DMS153 (cell line): ENCODE measurements around the gene CAPS.
"Not testable (repeated sequence)": the region's sequence is repeated elsewhere in the genome, so short reads cannot be mapped to it uniquely, and the experiment has no call there.

Source experiments
- DNase-seq: peaks from one replicate; lab custom pipeline; 2025; lab: John Stamatoyannopoulos, UW

CAPS gene

DNA sequence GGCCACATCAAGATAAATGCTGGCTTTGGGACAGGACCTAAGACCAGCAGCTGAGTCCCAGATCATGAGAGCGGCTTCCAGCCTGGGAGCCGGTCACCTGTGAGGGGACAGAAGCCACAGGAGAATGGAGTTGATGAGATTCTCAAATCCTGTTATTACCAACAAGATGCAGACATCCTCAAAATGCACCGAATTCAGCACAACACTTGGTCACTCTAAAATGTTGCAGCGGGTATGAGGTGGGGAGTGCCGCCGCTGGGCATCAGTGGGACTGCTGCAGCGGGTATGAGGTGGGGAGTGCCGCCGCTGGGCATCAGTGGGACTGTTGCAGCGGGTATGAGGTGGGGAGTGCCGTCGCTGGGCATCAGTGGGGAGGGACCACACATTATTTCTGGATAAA is 42.7 kb downstream of the CAPS start:
- DNase-seq: no peak

DNA sequence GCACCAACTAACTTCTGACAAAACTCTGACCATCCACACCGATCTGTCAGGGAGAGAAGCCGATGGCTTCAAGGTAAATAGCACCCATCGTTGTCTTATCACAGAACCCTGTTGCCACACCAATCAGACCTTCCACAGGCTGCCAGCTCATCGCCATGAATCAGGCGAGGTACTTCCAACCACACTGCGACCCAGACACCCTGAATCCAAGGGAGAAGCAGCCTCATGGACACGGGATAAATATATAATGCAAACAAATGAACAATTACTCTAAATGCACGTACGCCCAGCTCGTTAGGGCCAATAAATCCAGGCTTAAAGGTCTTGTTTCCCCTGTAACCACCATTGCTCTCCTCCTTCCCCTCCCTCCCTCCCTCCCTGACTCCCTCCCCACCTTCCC is 43.1 kb downstream of the CAPS start:
- peak; percentile 84 for DNase-seq

- DNase-seq: no peak
Observed at GRCh38 chr19:5958074-5958850, 44.2 kb downstream of the CAPS start.

- DNase-seq: no peak
Observed at GRCh38 chr19:5958851-5959122, 44.7 kb downstream of the CAPS start.

DNA sequence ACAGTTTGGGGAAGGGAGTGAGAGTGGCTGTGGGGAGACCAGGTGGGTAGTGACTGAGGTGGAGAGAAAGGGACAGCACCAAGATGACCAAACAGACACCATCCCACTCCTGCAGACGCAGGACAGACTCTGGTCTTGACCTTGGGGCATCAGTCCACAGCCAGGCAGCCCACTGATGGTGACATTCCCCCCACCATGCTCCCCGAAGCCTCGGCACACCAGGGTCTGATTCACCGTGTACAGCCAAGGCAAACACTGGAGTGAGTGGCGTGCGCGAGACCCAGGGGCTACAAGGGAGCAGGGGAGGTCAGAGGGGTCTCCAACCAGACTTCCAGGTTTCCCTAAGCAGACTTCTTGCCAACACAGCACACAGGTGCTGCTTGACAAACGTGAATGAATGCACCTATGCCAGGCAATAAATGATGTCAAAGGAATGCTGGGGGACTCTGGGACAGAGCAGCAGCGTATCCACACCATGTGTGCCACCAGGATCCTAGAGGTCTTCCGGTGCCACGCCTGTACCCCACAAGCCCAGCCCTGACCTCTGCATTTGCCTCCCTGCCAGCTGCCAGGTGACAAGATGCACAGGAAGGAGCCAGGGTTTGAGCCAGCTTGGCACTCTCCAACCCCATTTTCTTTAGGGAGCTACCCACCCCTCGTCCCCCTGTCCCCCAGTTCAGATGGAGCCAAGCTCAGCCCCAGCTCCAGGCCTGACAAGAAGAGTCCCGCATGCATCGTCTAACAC is 45.4 kb downstream of the CAPS start:
- DNase-seq: no peak

DNA sequence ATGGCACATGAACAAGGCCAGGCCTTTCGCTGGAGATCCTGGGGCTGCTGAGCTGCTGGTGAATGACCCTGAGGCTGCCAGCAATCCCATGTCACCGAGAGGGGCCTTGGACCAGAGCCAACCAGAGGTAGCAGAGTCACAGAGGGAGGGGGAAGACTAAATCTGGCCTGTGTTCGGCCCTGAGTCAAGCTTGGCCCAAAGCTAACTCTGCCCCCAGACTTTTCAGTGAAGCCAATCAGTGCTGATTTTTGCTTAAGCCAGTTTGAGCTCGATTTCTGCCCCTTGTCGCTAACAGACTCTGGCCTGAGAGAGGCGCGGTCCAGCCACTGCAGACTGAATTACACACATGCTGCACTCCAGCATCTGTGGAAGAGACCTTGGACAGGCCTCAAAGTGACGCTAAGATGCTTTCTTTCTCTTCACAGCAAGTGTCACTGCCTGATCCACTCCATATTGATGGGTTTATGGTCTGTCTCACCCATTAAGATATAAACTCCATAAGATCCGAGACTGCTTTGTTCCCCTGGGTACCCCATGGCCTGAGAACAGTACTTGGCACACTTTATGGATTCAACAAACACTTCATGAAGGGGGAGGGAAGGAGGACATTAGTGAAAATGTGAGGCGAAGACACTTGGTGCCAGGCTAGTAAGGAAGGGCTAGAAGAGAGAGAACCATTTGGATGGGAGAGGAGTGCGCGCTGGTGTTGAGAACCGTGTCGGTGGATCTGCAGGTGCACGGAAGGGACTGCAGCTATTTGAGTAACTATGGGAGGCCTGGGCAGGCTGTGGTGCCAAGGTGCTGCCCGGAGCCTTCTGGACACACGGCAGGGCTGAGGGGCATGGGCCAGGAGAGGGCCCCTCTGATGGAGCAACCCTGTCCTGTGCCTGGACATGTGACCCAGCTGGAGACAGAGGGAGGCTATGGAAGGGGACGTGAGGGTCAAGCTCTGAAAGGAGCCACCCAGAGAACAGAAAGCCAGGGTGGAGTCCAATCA is 46.2 kb downstream of the CAPS start:
- DNase-seq: peak; percentile 35

GRCh38 chr19:5961641-5961968 is 47.6 kb downstream of the CAPS start:
- DNase-seq: not testable (repeated sequence)

- DNase-seq: peak; percentile 99
Observed at GRCh38 chr19:5961969-5962945, 48.2 kb downstream of the CAPS start.

DNA sequence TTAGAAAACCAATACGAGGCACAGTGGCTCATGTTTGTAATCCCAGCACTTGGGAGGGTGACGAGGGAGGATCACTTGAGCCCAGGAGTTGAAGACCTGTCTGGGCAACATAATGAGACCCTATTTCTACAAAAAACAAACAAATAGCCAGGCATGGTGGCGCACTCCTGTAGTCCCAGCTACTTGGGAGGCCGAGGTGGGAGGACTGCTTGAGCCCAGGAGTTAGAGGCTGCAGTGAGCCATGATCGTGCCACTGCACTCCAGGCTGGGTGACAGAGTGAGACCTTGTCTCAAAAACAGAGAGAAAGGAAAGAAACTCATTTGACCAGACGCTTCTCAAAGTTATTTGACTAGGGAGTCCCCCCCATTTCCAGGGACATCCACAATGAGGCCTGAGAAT is 49.2 kb downstream of the CAPS start:
- DNase-seq: not testable (repeated sequence)

DNA sequence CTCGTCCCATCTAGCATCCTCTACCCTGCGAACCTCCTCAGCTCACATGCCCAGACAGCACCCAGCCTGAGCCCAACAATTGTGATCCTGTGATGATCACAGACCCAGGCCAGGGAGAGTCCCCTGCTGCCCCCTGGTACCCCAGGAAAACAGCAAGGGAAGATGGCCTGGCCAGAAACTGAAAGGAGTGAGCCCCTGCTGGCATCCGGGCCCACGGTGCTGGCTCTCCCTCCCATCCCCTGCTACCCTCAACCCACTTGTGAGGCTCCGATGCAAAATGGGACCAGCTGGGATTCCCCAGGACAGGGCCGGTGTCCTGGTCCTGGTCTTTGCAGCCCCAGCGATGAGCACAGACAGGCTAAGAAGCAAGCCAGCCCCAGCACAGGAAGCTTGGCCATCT is 49.8 kb downstream of the CAPS start:
- no peak for DNase-seq

- peak; percentile 27 for DNase-seq
Observed at GRCh38 chr19:5964816-5965565, 50.9 kb downstream of the CAPS start.
